GM18951 (cell line): ENCODE results near the gene CEP170B.
"Not testable (repeated sequence)": the region's sequence is repeated elsewhere in the genome, so short reads cannot be mapped to it uniquely, and the experiment has no call there.

Experiments
- POLR2A ChIP-seq: IDR thresholded peaks from 4 replicates; pipeline ENCODE4 v1.6.1; 2011; ENCODE audit warnings: mild to moderate bottlenecking; ENCODE audit not compliant: insufficient read length, insufficient read depth; ENCODE audit errors: extremely low read depth
- in situ Hi-C: fragments of 300-500 bp; cut with MboI; formaldehyde crosslinking; loops from one replicate; pipeline ENCODE4 v1.12.0; 2022; ENCODE audit warnings: low sequenced_read_pairs, mixed read lengths, inconsistent platforms; ENCODE audit not compliant: unreplicated experiment

The CEP170B gene

GRCh38 chr14:104856157-104856868, 8.8 kb upstream of the CEP170B start:
- TF ChIP-seq POLR2A: no peak
- in situ Hi-C loops: no loop called here

DNA sequence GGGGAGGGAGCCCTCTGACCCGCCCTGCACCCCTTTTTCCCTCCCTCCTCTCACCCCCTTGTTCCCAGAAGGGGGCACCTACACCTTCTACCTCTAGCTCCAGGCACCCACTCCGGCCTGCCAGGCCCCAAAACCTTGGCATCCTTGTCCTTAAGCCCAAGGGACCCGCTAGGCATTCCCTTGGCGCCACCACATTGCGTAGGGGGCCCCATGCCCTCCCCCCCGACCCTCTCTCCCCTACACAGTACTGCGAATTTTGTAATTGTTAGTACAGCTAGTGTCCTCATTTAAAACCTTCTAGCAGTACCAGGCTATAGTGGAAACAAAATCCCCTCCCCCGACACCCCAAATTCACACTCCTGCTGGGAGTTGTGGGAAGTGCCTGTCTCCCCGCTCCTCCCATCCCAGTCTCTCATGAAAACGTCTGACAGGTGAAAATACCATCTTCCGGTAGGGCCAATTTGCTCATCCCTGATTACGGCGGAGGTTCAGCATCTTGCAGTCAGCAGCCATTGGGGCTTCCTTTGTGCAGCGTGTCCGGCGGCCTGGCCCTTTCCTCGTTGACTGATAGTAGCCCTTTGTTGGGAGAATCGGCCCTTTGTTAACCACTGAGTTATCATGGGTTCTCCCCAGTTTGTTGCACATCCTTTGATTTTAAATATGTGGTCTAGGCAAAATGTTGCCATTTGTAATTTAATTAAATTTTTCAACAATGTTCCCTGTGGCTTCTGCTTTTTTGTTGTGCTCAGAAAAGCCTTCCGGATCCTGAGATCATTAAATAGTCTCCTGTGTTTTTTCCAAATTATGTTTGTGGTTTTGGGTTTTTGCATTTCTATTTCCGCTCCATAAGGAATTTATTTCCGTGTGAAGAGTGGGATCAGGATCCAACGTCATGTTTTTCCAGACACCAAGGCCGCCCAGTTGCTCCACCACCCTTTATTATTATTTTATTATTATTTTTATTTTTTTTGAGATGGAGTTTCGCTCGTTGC, 7.9 kb upstream of the CEP170B start:
- in situ Hi-C loops: no loop called here
- TF ChIP-seq POLR2A: no peak

DNA sequence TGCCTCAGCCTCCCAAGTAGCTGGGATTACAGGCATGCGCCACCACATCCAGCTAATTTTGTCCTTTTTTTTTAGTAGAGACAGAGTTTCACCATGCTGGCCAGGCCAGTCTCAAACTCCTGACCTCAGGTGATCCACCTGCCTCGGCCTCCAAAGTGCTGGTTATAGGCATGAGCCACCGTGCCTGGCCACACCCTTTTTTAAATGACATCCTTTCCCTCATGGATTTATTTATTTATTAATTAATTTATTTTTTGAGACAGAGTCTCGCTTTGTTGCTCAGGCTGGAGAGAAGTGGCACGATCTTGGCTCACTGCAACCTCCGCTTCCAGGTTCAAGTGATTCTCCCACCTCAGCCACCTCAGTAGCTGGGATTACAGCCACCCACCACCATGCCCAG, 7.1 kb upstream of the CEP170B start:
- in situ Hi-C loops: not testable (repeated sequence)

DNA sequence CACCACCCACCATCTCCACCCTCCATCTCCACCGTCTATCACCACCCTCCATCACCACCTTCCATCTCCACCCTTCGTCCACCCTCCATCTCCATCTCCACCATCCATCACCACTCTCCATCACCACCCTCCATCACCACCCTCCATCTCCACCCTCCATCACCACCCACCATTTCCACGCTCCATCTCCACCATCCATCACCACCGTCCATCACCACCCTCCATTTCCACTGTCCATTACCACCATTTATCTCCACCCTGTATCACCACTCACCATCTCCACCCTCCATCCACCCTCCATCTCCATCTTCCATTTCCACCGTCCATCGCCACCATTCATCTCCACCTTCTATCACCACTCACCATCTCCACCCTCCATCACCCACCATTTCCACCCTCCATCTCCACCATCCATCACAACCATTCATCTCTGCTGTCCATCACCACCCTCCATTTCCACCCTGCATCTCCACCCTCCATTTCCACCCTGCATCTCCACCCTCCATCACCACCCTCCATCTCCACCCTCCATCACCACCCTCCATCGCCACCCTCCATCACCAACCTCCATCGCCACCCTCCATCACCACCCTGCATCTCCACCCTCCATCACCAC, 6.1 kb upstream of the CEP170B start:
- in situ Hi-C loops: no loop called here

GRCh38 chr14:104859900-104860299, 5.2 kb upstream of the CEP170B start:
- in situ Hi-C loops: no loop called here
- no peak for TF ChIP-seq POLR2A

More for the DNA sequence above, 6.1 kb upstream of the CEP170B start:
- no peak for TF ChIP-seq POLR2A

GRCh38 chr14:104860414-104860813, 4.7 kb upstream of the CEP170B start:
- in situ Hi-C loops: no loop called here

DNA sequence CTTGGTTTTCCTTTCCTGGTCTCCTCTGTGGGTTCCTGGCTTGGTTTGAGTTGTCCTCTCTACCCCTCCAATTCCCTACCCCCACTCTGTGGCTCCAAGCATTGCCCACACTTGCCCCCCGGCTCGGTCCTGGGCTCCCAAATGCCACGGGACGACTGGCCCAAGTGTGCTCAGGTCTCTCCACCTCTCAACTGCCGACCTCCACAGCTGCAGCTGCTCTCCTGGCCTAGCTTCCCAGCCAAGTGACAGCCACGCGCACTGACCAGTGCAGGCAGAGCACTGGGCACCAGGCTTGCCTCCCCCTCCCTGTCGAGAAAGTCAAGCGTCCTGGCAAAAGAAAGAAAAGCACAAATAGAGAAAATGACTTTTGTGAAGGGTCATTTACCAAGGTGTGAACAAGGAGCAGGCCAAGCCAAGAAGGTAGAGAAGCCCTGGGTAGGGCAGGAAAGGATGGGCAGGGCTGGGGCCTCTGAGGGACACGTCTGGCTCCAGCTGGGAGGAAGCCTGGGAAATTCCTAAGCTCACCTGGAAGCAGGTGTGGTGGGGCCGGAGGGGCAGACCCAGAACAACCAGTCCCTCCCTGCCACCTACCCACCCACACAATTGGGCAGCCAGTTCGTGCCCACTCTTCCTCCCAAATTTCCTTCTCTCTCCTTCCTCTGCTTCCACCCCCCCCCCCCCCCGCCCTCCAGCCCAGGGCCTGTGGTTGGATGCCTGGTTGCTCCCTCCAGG, 1.8 kb upstream of the CEP170B start:
- TF ChIP-seq POLR2A: no peak
- in situ Hi-C loops: no loop called here

More at GRCh38 chr14:104860414-104860813, 4.7 kb upstream of the CEP170B start:
- TF ChIP-seq POLR2A: no peak

DNA sequence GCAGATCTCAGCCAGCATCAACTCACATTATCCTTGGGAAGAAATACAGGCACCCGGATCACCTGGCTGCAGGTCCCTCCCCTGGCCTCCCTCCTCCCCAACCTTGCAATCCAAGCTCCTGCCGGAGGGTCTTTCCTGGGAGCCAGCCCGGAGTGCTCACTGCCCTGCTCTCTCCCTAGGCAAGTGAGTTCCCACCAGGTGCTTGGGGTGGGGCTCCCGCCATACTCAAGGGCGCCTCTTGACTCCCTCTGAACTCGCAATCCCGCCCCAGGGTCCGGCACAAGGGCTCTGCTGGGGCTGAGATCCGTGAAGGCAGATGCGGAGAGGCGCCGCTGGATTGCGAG, 1.2 kb upstream of the CEP170B start:
- in situ Hi-C loops: no loop called here
- TF ChIP-seq POLR2A: no peak

GRCh38 chr14:104864267-104865080, 594 bp upstream of the CEP170B start:
- in situ Hi-C loops: no loop called here
- no peak for TF ChIP-seq POLR2A

- in situ Hi-C loops: no loop called here
- TF ChIP-seq POLR2A: no peak
Measured at GRCh38 chr14:104865631-104866441, 768 bp downstream of the CEP170B start.
